Endothelial cell of umbilical vein (primary cell): Measurements from ENCODE around the gene TMBIM6. TPM values are rescaled to one million over a fixed set of nuclear protein-coding genes. Genes with fewer than 3 reads are reported as not detected.

Experiments
- BruUV-seq: library from RNA; stranded (reverse); fragments of 400-500 nt; replicated peaks from 2 replicates; lab custom pipeline; 2021; lab: Mats Ljungman, UMichigan
- CTCF ChIA-PET: fragments of 300-600, 350-600 bp; sonication (Branson Sonifier 250); formaldehyde crosslinking; loops from one replicate; lab custom pipeline; 2021; ENCODE audit warnings: antibody characterized with exemption, inconsistent platforms; lab: Charles Lee
- POLR2A ChIA-PET: fragments of 300-600, 350-600 bp; sonication (Branson Sonifier 250); formaldehyde crosslinking; loops from one replicate; lab custom pipeline; 2021; ENCODE audit warnings: antibody characterized with exemption, inconsistent platforms; lab: Charles Lee
- DNase-seq: peaks from one replicate; pipeline ENCODE4 v3.0.0-alpha.2; 2011; ENCODE audit warnings: low read depth, low spot score
- FAIRE-seq: peaks from 2 replicates; lab custom pipeline; 2011; peaks lifted over from hg19 to GRCh38; lab: Jason Lieb, UNC
- H2AFZ ChIP-seq: 2 replicates; pipeline ENCODE4 v1.6.0; 2012; ENCODE audit warnings: low read depth, low read length, control low read depth, inconsistent platforms
- H3K27ac ChIP-seq: 2 replicates; pipeline ENCODE4 v1.5.1; 2011; ENCODE audit warnings: low read depth, mild to moderate bottlenecking, control low read depth, low read length, moderate library complexity; ENCODE audit not compliant: insufficient read depth
- H3K27me3 ChIP-seq, 2 experiments: 2 replicates each; pipeline versions ENCODE4 v1.6.0 to v1.6.1; 2011; ENCODE audit warnings: low read length in 2 of 2, mixed read lengths in 1 of 2; ENCODE audit not compliant: control insufficient read depth in 2 of 2, insufficient read depth in 2 of 2
- H3K36me3 ChIP-seq, 2 experiments: 2 replicates in 1 of 2; 3 replicates in 1 of 2; pipeline ENCODE4 v1.5.1; 2011; ENCODE audit warnings: low read length in 2 of 2, mild to moderate bottlenecking in 1 of 2, moderate library complexity in 1 of 2; ENCODE audit not compliant: control insufficient read depth in 2 of 2, insufficient read depth in 2 of 2; ENCODE audit errors: extremely low read depth in 1 of 2
- H3K4me1 ChIP-seq: 3 replicates; pipeline ENCODE4 v1.5.1; 2011; ENCODE audit warnings: mild to moderate bottlenecking, low read length; ENCODE audit not compliant: control insufficient read depth, insufficient read depth; ENCODE audit errors: extremely low read depth
- H3K4me2 ChIP-seq: 2 replicates; pipeline ENCODE4 v1.6.1; 2011; ENCODE audit warnings: low read length, control low read depth, mixed read lengths; ENCODE audit not compliant: insufficient read depth
- H3K4me3 ChIP-seq, 3 experiments: fragments of 200-600 bp in 1 of 3; sonication (generic), shearing (Covaris generic) in 1 of 3; replicated peaks in 1 of 3; 2 replicates each; pipeline ENCODE4 v1.5.1; 2011 to 2016; ENCODE audit warnings: control low read depth in 3 of 3, low read length in 3 of 3, mild to moderate bottlenecking in 2 of 3, inconsistent platforms in 1 of 3, low read depth in 1 of 3, moderate library complexity in 1 of 3; ENCODE audit not compliant: insufficient read depth in 1 of 3
- H3K79me2 ChIP-seq: 2 replicates; pipeline ENCODE4 v1.6.0; 2012; ENCODE audit warnings: low read length, inconsistent platforms; ENCODE audit not compliant: control insufficient read depth, insufficient read depth
- H3K9ac ChIP-seq: replicated peaks from 2 replicates; pipeline ENCODE3; 2011; ENCODE audit warnings: low read length, control low read depth; ENCODE audit not compliant: insufficient read depth; ENCODE audit errors: extremely low read depth
- H3K9me1 ChIP-seq: replicated peaks from 3 replicates; pipeline ENCODE4 v1.6.0; 2011; ENCODE audit warnings: mild to moderate bottlenecking, low read length; ENCODE audit not compliant: control insufficient read depth, insufficient read depth; ENCODE audit errors: extremely low read depth
- H3K9me3 ChIP-seq: replicated peaks from 2 replicates; pipeline ENCODE4 v1.5.1; 2012; ENCODE audit warnings: low read length, inconsistent platforms; ENCODE audit not compliant: control insufficient read depth, insufficient read depth
- H4K20me1 ChIP-seq: replicated peaks from 2 replicates; pipeline ENCODE3; 2011; ENCODE audit warnings: mild to moderate bottlenecking, low read length; ENCODE audit not compliant: control insufficient read depth, insufficient read depth; ENCODE audit errors: extremely low read depth
- EZH2 ChIP-seq: IDR thresholded peaks from 2 replicates; pipeline ENCODE4 v1.6.1; 2012; ENCODE audit warnings: borderline replicate concordance, low read depth, mild to moderate bottlenecking, moderate library complexity, low read length, inconsistent platforms; ENCODE audit not compliant: severe bottlenecking
- FOS ChIP-seq: IDR thresholded peaks from 2 replicates; pipeline ENCODE4 v1.6.1; 2011; ENCODE audit warnings: mild to moderate bottlenecking, low read length, moderate library complexity, borderline replicate concordance; ENCODE audit not compliant: insufficient read depth
- GATA2 ChIP-seq: IDR thresholded peaks from 2 replicates; pipeline ENCODE4 v1.7.0; 2011; ENCODE audit warnings: low read depth, mild to moderate bottlenecking, moderate library complexity, mixed read lengths, low read length; ENCODE audit not compliant: insufficient read length, insufficient read depth
- JUN ChIP-seq: IDR thresholded peaks from 2 replicates; pipeline ENCODE4 v1.6.1; 2011; ENCODE audit warnings: borderline replicate concordance, low read depth; ENCODE audit not compliant: insufficient read length, insufficient read depth
- MYC ChIP-seq: IDR thresholded peaks from one replicate; pipeline ENCODE4 v1.6.1; 2011; ENCODE audit warnings: mild to moderate bottlenecking, low read depth, low read length
- POLR2A ChIP-seq: IDR thresholded peaks from 2 replicates; pipeline ENCODE4 v1.6.1; 2012; ENCODE audit warnings: low read depth, mild to moderate bottlenecking, control low read depth, low read length
- POLR2AphosphoS5 ChIP-seq: IDR thresholded peaks from 2 replicates; pipeline ENCODE4 v1.6.1; 2012; ENCODE audit warnings: low read depth, mild to moderate bottlenecking, control low read depth, low read length, moderate library complexity; ENCODE audit not compliant: insufficient read depth
- dilution Hi-C: fragments of 300-500 bp; cut with MboI; formaldehyde crosslinking; loops from one replicate; pipeline ENCODE4 v1.15.0; 2019; ENCODE audit warnings: low sequenced_read_pairs; ENCODE audit not compliant: extremely low pct_ligation_motif_present
- intact Hi-C: fragments of 100-400 bp; cut with micrococcal nuclease; formaldehyde crosslinking; loops from one replicate; pipeline ENCODE4 v1.10.0; 2022
- polyA plus RNA-seq, 4 experiments: library from polyadenylated mRNA; depleted of rRNA in 3 of 4; stranded (reverse) in 3 of 4; unstranded in 1 of 4; fragments of >200 nt; gene quantifications; 2 replicates each; pipeline versions ENCODE4 v1.2.1 to v1.2.3, GENCODE V29; 2011 to 2012; ENCODE audit warnings: missing spikeins in 1 of 4
- total RNA-seq: library from RNA; stranded (reverse); gene quantifications from 2 replicates; pipeline ENCODE4 v1.2.3, GENCODE V29; 2021
- TF ChIP-seq, protein P1 (sequence below), 2 donors: IDR thresholded peaks; 1 replicate in 1 of 2; 2 replicates in 1 of 2; pipeline ENCODE4 v1.5.1; 2011; ENCODE audit warnings: low read length in 2 of 2, mild to moderate bottlenecking in 2 of 2, moderate library complexity in 2 of 2, control low read depth in 1 of 2, inconsistent platforms in 1 of 2, low read depth in 1 of 2; ENCODE audit not compliant: insufficient read depth in 1 of 2; ENCODE audit errors: extremely low read depth in 1 of 2
- TF ChIP-seq, protein P2 (sequence below): IDR thresholded peaks from 2 replicates; pipeline ENCODE4 v1.6.1; 2011; ENCODE audit not compliant: insufficient read depth, insufficient read length

The TMBIM6 gene
- total and polyA plus RNA-seq, 2 donors (not counting 3 experiments of a cell fraction or from before 2014, with no cell fraction given), result 393 to 579 TPM

DNA sequence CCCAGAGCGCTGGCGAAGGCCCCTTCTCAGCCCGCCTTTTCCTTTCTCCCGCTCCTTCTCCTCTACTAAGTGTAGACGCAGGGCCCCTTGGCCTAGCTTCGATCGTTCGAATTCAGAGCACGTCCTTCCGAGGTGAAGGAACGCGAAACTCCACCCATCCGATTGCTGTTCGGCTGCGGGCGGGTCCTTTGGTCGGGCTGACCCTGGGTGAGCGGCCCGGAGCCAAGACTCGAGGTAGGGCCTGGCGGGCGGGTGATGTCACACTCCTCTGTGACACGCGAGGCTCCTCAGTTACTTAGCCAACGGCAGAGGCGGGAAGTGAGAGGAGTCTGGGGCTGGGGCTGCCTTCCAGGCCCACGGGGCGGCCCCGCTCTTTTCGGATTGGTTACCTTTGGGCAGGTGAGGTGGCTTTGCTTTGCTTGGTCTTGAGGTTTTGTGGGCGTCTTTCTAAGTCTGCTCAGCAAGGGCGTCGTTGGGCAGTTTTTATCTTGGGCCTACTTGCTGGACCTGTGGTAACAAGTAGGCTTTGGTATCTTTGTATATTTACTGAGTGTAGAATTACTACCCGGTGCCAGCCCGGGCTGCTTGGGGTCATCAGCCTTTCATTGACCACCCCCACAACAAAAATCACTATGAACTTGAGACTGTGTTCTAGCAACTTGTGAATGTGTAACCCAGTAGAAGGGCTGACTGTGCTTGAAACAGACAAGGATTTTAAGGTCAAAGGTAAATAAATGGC is 694 bp downstream of the TMBIM6 start:
- Histone ChIP-seq H3K4me3 (peak overlapping the region; percentile 4 to 95 (median 56)), H3K9me1 (no peaks in the 10 kb centered on the region), H4K20me1 (peaks cover 17% of the 10 kb centered on the region), H3K27ac (peak overlapping the region; percentile 78), H3K79me2 (peaks cover 52% of the 10 kb centered on the region), H3K4me1 (peaks cover 11% of the 10 kb centered on the region), H3K9ac (peak overlapping the region; percentile 87), H3K9me3 (no peaks in the 10 kb centered on the region), H3K27me3 (no peaks in the 10 kb centered on the region), H2AFZ (no peak overlapping the region), H3K4me2 (peak overlapping the region; percentile 98), H3K36me3 (no peaks in the 10 kb centered on the region)
- TF ChIP-seq, protein P1, sequence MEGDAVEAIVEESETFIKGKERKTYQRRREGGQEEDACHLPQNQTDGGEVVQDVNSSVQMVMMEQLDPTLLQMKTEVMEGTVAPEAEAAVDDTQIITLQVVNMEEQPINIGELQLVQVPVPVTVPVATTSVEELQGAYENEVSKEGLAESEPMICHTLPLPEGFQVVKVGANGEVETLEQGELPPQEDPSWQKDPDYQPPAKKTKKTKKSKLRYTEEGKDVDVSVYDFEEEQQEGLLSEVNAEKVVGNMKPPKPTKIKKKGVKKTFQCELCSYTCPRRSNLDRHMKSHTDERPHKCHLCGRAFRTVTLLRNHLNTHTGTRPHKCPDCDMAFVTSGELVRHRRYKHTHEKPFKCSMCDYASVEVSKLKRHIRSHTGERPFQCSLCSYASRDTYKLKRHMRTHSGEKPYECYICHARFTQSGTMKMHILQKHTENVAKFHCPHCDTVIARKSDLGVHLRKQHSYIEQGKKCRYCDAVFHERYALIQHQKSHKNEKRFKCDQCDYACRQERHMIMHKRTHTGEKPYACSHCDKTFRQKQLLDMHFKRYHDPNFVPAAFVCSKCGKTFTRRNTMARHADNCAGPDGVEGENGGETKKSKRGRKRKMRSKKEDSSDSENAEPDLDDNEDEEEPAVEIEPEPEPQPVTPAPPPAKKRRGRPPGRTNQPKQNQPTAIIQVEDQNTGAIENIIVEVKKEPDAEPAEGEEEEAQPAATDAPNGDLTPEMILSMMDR (IDR thresholded peaks at IDR 0.05; ENCODE audit: extremely low read depth in 1 of 2, insufficient read depth in 1 of 2, low read depth in 1 of 2, low read length in 2 of 2), result no peak
- no peak for TF ChIP-seq JUN
- TF ChIP-seq, protein P2, sequence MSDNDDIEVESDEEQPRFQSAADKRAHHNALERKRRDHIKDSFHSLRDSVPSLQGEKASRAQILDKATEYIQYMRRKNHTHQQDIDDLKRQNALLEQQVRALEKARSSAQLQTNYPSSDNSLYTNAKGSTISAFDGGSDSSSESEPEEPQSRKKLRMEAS, result no peak
- no peak for TF ChIP-seq EZH2
- TF ChIP-seq POLR2AphosphoS5, result no peak
- peak; percentile 58 for TF ChIP-seq POLR2A
- no peak for TF ChIP-seq FOS
- peak; percentile 32 for TF ChIP-seq MYC
- TF ChIP-seq GATA2, result no peak
- FAIRE-seq, result peak; percentile 78
- POLR2A ChIA-PET, result interaction anchor here (0.7 to 1.7 kb wide), 21 partner anchors 9 to 375 kb away, joined by 3 to 13 read pairs (median 5); partner anchors contain the start of genes BCDIN3D, NCKAP5L and SPATS2
- intact Hi-C loops (loop anchor here (1.0 to 10.0 kb wide), 6 partner anchors 8 to 397 kb away; partner anchors contain the start of genes DNAJC22 and FMNL3), dilution Hi-C loops (no loop called here)
- CTCF ChIA-PET, result interaction anchor here (0.5 to 1.9 kb wide), 48 partner anchors 9 to 309 kb away, joined by 3 to 27 read pairs (median 5); partner anchors contain the start of genes BCDIN3D, FMNL3, NCKAP5L and PRPF40B
- DNase-seq, result peak; percentile 84
- no TSS peak for BruUV-seq
